ENCODE measurements around the gene FAM216B. TPM values are rescaled to one million over a fixed set of nuclear protein-coding genes. Genes with fewer than 3 reads are reported as not detected.
"Not testable (repeated sequence)": the region's sequence is repeated elsewhere in the genome, so short reads cannot be mapped to it uniquely, and the experiment has no call there.

Gene FAM216B
- total RNA-seq, 1 experiment from 2014 or later = not detected

GRCh38 chr13:42816538-42816937 lies 35.2 kb downstream of the FAM216B start:
- no peaks in the 10 kb centered on the region for H3K36me3 ChIP-seq (ENCODE audit: control insufficient read depth, insufficient read depth, low read length)
- CTCF ChIA-PET = no interaction called here
- DNase-seq = no peak
- Mint-ChIP-seq H3K9me3 (ENCODE audit: unreplicated experiment) (peaks cover 19% of the 10 kb centered on the region), H3K4me1 (ENCODE audit: low read depth, unreplicated experiment) (no peaks in the 10 kb centered on the region), H3K36me3 (ENCODE audit: insufficient read depth, unreplicated experiment) (no peaks in the 10 kb centered on the region), H3K27ac (ENCODE audit: unreplicated experiment) (no peak overlapping the region), H3K27me3 (ENCODE audit: insufficient read depth, unreplicated experiment) (peaks cover 3% of the 10 kb centered on the region), H3K4me3 (ENCODE audit: unreplicated experiment) (no peak overlapping the region)
- no peak overlapping the region for H3K4me3 ChIP-seq (ENCODE audit: low read depth, low read length)
- TF ChIP-seq CTCF (IDR thresholded peaks at IDR 0.05; ENCODE audit: insufficient read depth in 1 of 2, low read depth in 1 of 2, low read length in 1 of 2, severe bottlenecking in 1 of 2, unreplicated experiment in 1 of 2) = no peak
- H3K27me3 ChIP-seq (replicated peaks; ENCODE audit: control insufficient read depth, insufficient read depth, low read length) = no peaks in the 10 kb centered on the region
- no peaks in the 10 kb centered on the region for H3K9me3 ChIP-seq
- intact Hi-C loops (cut with micrococcal nuclease; ENCODE audit: unreplicated experiment) = no loop called here
- no TSS peak for BruUV-seq (replicated peaks)
- H3K4me1 ChIP-seq = no peaks in the 10 kb centered on the region
- POLR2A ChIA-PET = no interaction called here

DNA sequence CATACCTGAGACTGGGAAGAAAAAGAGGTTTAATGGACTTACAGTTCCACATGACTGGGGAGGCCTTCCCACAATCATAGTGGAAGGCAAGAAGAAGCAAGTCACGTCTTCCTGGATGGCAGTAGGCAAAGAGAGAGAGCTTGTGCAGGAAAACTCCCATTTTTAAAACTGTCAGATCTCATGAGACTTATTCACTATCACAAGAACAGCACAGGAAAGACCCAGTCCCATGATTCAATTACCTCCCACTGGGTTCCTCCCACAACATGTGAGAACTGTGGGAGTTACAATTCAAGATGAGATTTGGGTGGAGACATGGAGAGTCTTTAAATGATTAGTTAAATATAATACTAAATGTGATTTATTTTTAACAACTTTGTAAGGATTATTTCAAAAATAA lies 38.3 kb downstream of the FAM216B start:
- H3K27me3 ChIP-seq (replicated peaks; ENCODE audit: control insufficient read depth, insufficient read depth, low read length); H3K36me3 ChIP-seq (ENCODE audit: control insufficient read depth, insufficient read depth, low read length); H3K4me1 Mint-ChIP-seq (ENCODE audit: low read depth, unreplicated experiment); H3K4me3 Mint-ChIP-seq (ENCODE audit: unreplicated experiment); DNase-seq; BruUV-seq (replicated peaks); POLR2A ChIA-PET; H3K4me3 ChIP-seq (ENCODE audit: low read depth, low read length); CTCF ChIA-PET; H3K27me3 Mint-ChIP-seq (ENCODE audit: insufficient read depth, unreplicated experiment); H3K27ac Mint-ChIP-seq (ENCODE audit: unreplicated experiment); H3K4me1 ChIP-seq; H3K36me3 Mint-ChIP-seq (ENCODE audit: insufficient read depth, unreplicated experiment); intact Hi-C loops (cut with micrococcal nuclease; ENCODE audit: unreplicated experiment); H3K9me3 ChIP-seq: not testable (repeated sequence)
- H3K9me3 Mint-ChIP-seq (ENCODE audit: unreplicated experiment) = peaks cover 19% of the 10 kb centered on the region

GRCh38 chr13:42820451-42820850 lies 39.1 kb downstream of the FAM216B start:
- POLR2A ChIA-PET = no interaction called here
- H3K4me1 ChIP-seq = no peaks in the 10 kb centered on the region
- no peaks in the 10 kb centered on the region for H3K27me3 ChIP-seq (replicated peaks; ENCODE audit: control insufficient read depth, insufficient read depth, low read length)
- BruUV-seq (replicated peaks) = no TSS peak
- Mint-ChIP-seq H3K4me3 (ENCODE audit: unreplicated experiment) (no peak overlapping the region), H3K4me1 (ENCODE audit: low read depth, unreplicated experiment) (no peaks in the 10 kb centered on the region), H3K27ac (ENCODE audit: unreplicated experiment) (no peak overlapping the region), H3K27me3 (ENCODE audit: insufficient read depth, unreplicated experiment) (peaks cover 16% of the 10 kb centered on the region), H3K9me3 (ENCODE audit: unreplicated experiment) (peaks cover 19% of the 10 kb centered on the region), H3K36me3 (ENCODE audit: insufficient read depth, unreplicated experiment) (no peaks in the 10 kb centered on the region)
- CTCF ChIA-PET = no interaction called here
- H3K9me3 ChIP-seq = no peaks in the 10 kb centered on the region
- intact Hi-C loops (cut with micrococcal nuclease; ENCODE audit: unreplicated experiment) = no loop called here
- DNase-seq = no peak
- no peak overlapping the region for H3K4me3 ChIP-seq (ENCODE audit: low read depth, low read length)
- TF ChIP-seq CTCF (IDR thresholded peaks at IDR 0.05; ENCODE audit: insufficient read depth in 1 of 2, low read depth in 1 of 2, low read length in 1 of 2, severe bottlenecking in 1 of 2, unreplicated experiment in 1 of 2) = no peak
- no peaks in the 10 kb centered on the region for H3K36me3 ChIP-seq (ENCODE audit: control insufficient read depth, insufficient read depth, low read length)

- Mint-ChIP-seq H3K27me3 (ENCODE audit: insufficient read depth, unreplicated experiment) (peaks cover 19% of the 10 kb centered on the region), H3K9me3 (ENCODE audit: unreplicated experiment) (peaks cover 19% of the 10 kb centered on the region), H3K4me3 (ENCODE audit: unreplicated experiment) (no peak overlapping the region), H3K36me3 (ENCODE audit: insufficient read depth, unreplicated experiment) (no peaks in the 10 kb centered on the region), H3K27ac (ENCODE audit: unreplicated experiment) (no peak overlapping the region), H3K4me1 (ENCODE audit: low read depth, unreplicated experiment) (no peaks in the 10 kb centered on the region)
- TF ChIP-seq CTCF (IDR thresholded peaks at IDR 0.05; ENCODE audit: insufficient read depth in 1 of 2, low read depth in 1 of 2, low read length in 1 of 2, severe bottlenecking in 1 of 2, unreplicated experiment in 1 of 2) = no peak
- intact Hi-C loops (cut with micrococcal nuclease; ENCODE audit: unreplicated experiment) = no loop called here
- H3K9me3 ChIP-seq = no peaks in the 10 kb centered on the region
- no peaks in the 10 kb centered on the region for H3K36me3 ChIP-seq (ENCODE audit: control insufficient read depth, insufficient read depth, low read length)
- no peaks in the 10 kb centered on the region for H3K27me3 ChIP-seq (replicated peaks; ENCODE audit: control insufficient read depth, insufficient read depth, low read length)
- BruUV-seq (replicated peaks) = no TSS peak
- DNase-seq = no peak
- ChIA-PET CTCF (no interaction called here), POLR2A (no interaction called here)
- no peak overlapping the region for H3K4me3 ChIP-seq (ENCODE audit: low read depth, low read length)
- H3K4me1 ChIP-seq = no peaks in the 10 kb centered on the region
Measured at GRCh38 chr13:42821437-42821836, 40.1 kb downstream of the FAM216B start.
